ENCODE measurements around the gene MRPL34. TPM values are rescaled to one million over a fixed set of nuclear protein-coding genes. Genes with fewer than 3 reads are reported as not detected.

The MRPL34 gene
- total and polyA plus RNA-seq, 2 experiments from 2014 or later: 184 to 274 TPM

DNA sequence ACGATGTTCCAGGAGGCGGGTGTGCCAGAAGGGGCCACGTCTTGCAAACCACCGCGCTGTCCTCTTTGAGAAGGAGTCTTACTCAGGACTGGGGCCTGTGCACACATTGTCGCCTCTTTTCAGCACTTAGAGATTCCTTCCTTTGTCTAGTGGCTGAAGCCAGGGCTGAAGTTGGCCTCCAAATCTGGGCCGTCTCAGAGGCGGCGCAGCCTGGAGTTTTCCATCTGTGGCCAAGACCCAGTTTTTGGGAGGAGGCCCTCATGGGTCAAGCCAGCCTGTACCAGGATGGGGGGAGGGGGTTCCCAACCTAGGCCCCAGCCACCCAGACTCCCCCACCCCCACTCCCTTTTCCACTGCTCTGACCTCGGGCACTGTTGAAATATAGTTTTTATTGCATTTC, 17.2 kb downstream of the MRPL34 start:
- H3K4me3 ChIP-seq: no peak overlapping the region
- H3K4me1 ChIP-seq (ENCODE audit: low read depth): peaks cover 4% of the 10 kb centered on the region
- H3K9me3 ChIP-seq (ENCODE audit: low read depth): no peaks in the 10 kb centered on the region
- no peak overlapping the region for H3K27ac ChIP-seq
- no peak for DNase-seq (ENCODE audit: low read depth in 1 of 2, low spot score in 1 of 2)
- TF ChIP-seq, protein P1, sequence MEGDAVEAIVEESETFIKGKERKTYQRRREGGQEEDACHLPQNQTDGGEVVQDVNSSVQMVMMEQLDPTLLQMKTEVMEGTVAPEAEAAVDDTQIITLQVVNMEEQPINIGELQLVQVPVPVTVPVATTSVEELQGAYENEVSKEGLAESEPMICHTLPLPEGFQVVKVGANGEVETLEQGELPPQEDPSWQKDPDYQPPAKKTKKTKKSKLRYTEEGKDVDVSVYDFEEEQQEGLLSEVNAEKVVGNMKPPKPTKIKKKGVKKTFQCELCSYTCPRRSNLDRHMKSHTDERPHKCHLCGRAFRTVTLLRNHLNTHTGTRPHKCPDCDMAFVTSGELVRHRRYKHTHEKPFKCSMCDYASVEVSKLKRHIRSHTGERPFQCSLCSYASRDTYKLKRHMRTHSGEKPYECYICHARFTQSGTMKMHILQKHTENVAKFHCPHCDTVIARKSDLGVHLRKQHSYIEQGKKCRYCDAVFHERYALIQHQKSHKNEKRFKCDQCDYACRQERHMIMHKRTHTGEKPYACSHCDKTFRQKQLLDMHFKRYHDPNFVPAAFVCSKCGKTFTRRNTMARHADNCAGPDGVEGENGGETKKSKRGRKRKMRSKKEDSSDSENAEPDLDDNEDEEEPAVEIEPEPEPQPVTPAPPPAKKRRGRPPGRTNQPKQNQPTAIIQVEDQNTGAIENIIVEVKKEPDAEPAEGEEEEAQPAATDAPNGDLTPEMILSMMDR (IDR thresholded peaks at IDR 0.05; ENCODE audit: low read depth, low read length): no peak
- H3K36me3 ChIP-seq: peaks cover 8% of the 10 kb centered on the region
- H3K27me3 ChIP-seq: no peaks in the 10 kb centered on the region

DNA sequence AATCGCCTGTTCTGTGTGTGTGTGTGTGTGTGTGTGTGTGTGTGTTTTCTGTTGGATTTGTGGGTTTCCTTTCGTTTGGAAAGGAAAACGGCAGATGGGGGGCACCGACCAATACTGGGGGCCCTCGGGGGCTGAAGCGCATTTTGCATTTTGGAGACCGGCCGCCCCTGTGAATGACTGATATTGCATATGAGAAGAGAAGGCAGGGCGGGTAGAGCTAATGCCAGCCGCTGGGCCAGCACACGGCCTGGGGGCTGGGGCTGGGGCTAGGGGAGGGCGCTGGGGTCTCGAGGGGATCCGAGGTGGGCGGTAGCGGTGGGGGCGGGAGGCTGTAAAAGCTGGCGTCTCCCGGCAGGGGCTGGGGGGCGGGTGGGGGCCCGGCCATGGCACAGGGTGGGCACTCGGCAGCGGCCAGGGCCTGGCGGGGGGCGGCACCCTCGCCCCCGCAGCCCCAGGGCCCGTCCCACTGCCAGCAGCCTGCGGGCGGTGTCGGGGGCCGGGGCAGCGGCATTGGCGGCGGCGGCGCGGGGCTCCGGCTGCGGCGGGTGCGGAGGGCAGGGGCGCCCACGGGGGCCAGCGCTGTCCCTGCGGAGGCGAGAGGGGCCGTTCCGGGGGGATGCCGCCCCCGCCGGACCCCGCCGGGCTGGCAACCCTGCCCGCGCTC, 17.8 kb downstream of the MRPL34 start:
- DNase-seq (ENCODE audit: low read depth in 1 of 2, low spot score in 1 of 2): no peak
- no peak overlapping the region for H3K27ac ChIP-seq
- H3K27me3 ChIP-seq: no peaks in the 10 kb centered on the region
- H3K36me3 ChIP-seq: peaks cover 8% of the 10 kb centered on the region
- H3K4me3 ChIP-seq: no peak overlapping the region
- no peaks in the 10 kb centered on the region for H3K9me3 ChIP-seq (ENCODE audit: low read depth)
- peaks cover 4% of the 10 kb centered on the region for H3K4me1 ChIP-seq (ENCODE audit: low read depth)
- TF ChIP-seq, protein P1 (IDR thresholded peaks at IDR 0.05; ENCODE audit: low read depth, low read length): no peak

DNA sequence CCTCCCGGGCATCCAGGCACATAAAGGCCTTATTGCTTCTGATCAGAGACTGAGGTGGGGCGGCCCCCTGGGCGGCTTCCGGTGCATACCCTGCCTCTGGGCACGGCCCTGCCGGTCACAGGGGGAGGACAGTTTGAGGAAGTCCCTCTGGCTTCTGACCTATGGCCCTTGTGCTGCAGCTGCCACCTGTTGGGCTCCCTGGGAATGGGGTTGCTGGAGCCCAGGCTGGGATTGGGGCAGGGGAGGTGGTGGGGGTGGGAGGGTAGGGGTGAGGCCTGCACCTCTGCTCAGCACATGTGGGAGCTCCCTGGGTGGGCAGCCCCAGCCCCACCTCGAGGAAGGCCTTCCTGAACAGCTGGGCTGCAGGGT, 18.3 kb downstream of the MRPL34 start:
- TF ChIP-seq, protein P1 (IDR thresholded peaks at IDR 0.05; ENCODE audit: low read depth, low read length): no peak
- H3K4me1 ChIP-seq (ENCODE audit: low read depth): peaks cover 4% of the 10 kb centered on the region
- H3K9me3 ChIP-seq (ENCODE audit: low read depth): no peaks in the 10 kb centered on the region
- H3K27ac ChIP-seq: no peak overlapping the region
- peaks cover 8% of the 10 kb centered on the region for H3K36me3 ChIP-seq
- H3K4me3 ChIP-seq: no peak overlapping the region
- DNase-seq (ENCODE audit: low read depth in 1 of 2, low spot score in 1 of 2): no peak
- H3K27me3 ChIP-seq: peaks cover 3% of the 10 kb centered on the region

DNA sequence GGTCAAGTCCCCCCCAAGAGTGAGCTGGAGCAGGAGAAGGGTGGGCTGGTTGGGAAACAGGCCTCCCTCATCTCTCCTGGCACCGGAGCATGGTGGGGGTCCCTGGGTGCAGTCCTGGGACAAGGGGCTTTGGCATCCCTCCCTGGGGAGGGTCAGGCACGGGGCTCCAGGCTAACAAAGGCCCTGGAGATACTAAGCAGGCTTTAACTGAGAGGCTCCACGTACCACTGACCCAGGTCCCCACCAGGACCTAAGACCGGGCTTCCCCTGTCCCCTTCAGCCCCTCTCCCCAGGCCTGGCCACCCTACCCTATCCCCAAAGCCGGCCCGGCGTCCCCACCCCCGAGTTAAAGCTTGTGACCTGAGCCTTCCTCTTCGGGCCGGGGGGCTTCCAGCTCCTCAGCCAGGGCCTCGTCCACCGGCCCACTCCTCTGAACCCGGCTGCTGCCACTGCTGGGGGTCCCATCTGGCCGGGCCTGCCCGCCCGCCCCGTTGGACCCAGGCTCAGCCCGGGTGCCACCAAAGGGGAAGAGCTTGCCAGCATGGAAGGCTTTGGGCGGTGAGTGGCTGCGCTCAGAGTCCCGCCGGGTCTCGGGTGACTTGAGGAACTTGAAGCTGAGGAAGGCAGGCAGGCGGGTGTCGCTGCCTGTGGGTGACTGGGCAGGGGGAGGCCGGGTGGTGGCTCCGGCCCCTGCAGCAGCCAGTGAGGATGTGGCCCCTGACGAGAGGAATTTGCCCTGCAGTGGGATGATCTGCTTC, 18.9 kb downstream of the MRPL34 start:
- DNase-seq (ENCODE audit: low read depth in 1 of 2, low spot score in 1 of 2): no peak
- Histone ChIP-seq H3K4me1 (ENCODE audit: low read depth) (peaks cover 4% of the 10 kb centered on the region), H3K9me3 (ENCODE audit: low read depth) (no peaks in the 10 kb centered on the region), H3K4me3 (no peak overlapping the region), H3K36me3 (peaks cover 8% of the 10 kb centered on the region), H3K27me3 (peaks cover 9% of the 10 kb centered on the region), H3K27ac (no peak overlapping the region)
- TF ChIP-seq, protein P1 (IDR thresholded peaks at IDR 0.05; ENCODE audit: low read depth, low read length): no peak

DNA sequence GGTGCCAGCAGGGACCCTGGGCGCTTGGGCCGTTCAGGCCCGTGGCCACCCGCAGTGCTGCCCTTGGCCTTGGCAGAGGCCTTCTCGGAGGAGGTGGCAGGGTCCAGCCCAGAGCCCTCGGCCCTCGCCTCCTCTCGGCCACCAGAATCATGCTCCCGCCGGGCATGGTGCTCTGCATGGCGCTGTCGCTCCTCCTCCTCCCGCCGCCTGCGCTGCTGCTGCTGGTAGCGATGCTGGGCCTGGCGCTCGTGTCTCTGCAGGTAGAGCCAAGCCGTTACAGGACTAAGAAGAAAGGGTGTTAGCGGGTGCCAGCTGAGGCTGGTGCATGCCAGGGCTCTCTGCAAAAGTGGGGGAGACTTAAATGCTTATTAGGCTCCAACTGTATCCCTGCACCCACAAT, 19.5 kb downstream of the MRPL34 start:
- Histone ChIP-seq H3K27ac (no peak overlapping the region), H3K9me3 (ENCODE audit: low read depth) (no peaks in the 10 kb centered on the region), H3K4me1 (ENCODE audit: low read depth) (peaks cover 4% of the 10 kb centered on the region), H3K27me3 (peaks cover 13% of the 10 kb centered on the region), H3K36me3 (peaks cover 7% of the 10 kb centered on the region), H3K4me3 (no peak overlapping the region)
- DNase-seq (ENCODE audit: low read depth in 1 of 2, low spot score in 1 of 2): no peak
- TF ChIP-seq, protein P1 (IDR thresholded peaks at IDR 0.05; ENCODE audit: low read depth, low read length): no peak

Measured in cardiac muscle cell (in vitro differentiated cells and primary cell).